Gastrocnemius medialis (tissue), 4 donors: ENCODE measurements around the gene PTPN4. TPM values are rescaled to one million over a fixed set of nuclear protein-coding genes. Genes with fewer than 3 reads are reported as not detected.

Experiments
- ATAC-seq, 2 donors: fragments of 150-250 bp; one replicate each; pipeline ENCODE4 v1.9.1; 2016
- DNase-seq, 2 donors: peaks; one replicate each; pipeline ENCODE4 v3.0.0-alpha.2; 2019
- H3K27ac ChIP-seq, 4 donors: fragments of 200-600 bp; sonication (generic); 1 replicate in 1 of 4; 2 replicates in 3 of 4; pipeline ENCODE4 v1.5.1; 2016 to 2018; ENCODE audit warnings: mild to moderate bottlenecking in 2 of 4, moderate library complexity in 1 of 4
- H3K27me3 ChIP-seq, 3 donors: fragments of 200-600 bp; sonication (generic) in 2 of 3; 1 replicate in 1 of 3; 2 replicates in 2 of 3; pipeline versions ENCODE4 v1.5.1 to v1.6.0; 2016 to 2019; ENCODE audit warnings: mild to moderate bottlenecking in 1 of 3, moderate library complexity in 1 of 3
- H3K36me3 ChIP-seq, 2 donors: fragments of 200-600 bp; sonication (generic) in 1 of 2; one replicate each; pipeline ENCODE4 v1.5.1; 2017 to 2018
- H3K4me1 ChIP-seq, 2 donors: fragments of 200-600 bp; sonication (generic) in 1 of 2; one replicate each; pipeline ENCODE4 v1.5.1; 2016 to 2017; ENCODE audit warnings: mild to moderate bottlenecking in 2 of 2
- H3K4me3 ChIP-seq, 4 donors: fragments of 200-600 bp; sonication (generic) in 3 of 4; 1 replicate in 1 of 4; 2 replicates in 3 of 4; pipeline ENCODE4 v1.5.1; 2016 to 2019; ENCODE audit warnings: mild to moderate bottlenecking in 2 of 4
- H3K9me3 ChIP-seq, 3 donors: fragments of 200-600 bp; sonication (generic) in 2 of 3; 1 replicate in 1 of 3; 2 replicates in 2 of 3; pipeline ENCODE4 v1.5.1; 2016 to 2019
- POLR2A ChIP-seq, 2 donors: fragments of 450-650 bp; IDR thresholded peaks; one replicate each; pipeline ENCODE4 v1.6.1; 2017; ENCODE audit warnings: antibody characterized with exemption in 2 of 2, mild to moderate bottlenecking in 2 of 2, moderate library complexity in 2 of 2
- in situ Hi-C, 4 donors: fragments of 200-750 bp; cut with MboI; loops; one replicate each; pipeline versions ENCODE4 v1.15.0 to v1.8.0; 2017; ENCODE audit warnings: low sequenced_read_pairs in 4 of 4
- intact Hi-C: fragments of 100-400 bp; cut with DNase I; formaldehyde crosslinking; loops from one replicate; pipeline ENCODE4 v1.15.1; 2023; ENCODE audit warnings: low total_unique reads
- total RNA-seq, 4 donors: library from RNA; depleted of rRNA; stranded (reverse); fragments of >200 nt; gene quantifications; one replicate each; pipeline versions ENCODE4 v1.1.0 to v1.2.3, GENCODE V29; 2016
- TF ChIP-seq, protein P1 (sequence below), 5 experiments: fragments of 450-650 bp in 3 of 5; fragments of 200-600 bp in 2 of 5; sonication (generic) in 2 of 5; IDR thresholded peaks in 4 of 5; conservative IDR thresholded peaks in 1 of 5; 1 replicate in 4 of 5; 2 replicates in 1 of 5; pipeline ENCODE4 v1.5.1; 2016 to 2019; ENCODE audit warnings: antibody characterized with exemption in 5 of 5, mild to moderate bottlenecking in 3 of 5, moderate library complexity in 3 of 5

Gene PTPN4
- total RNA-seq, 4 donors from 2014 or later, result 12.7 to 37.8 (median 33.5) TPM

DNA sequence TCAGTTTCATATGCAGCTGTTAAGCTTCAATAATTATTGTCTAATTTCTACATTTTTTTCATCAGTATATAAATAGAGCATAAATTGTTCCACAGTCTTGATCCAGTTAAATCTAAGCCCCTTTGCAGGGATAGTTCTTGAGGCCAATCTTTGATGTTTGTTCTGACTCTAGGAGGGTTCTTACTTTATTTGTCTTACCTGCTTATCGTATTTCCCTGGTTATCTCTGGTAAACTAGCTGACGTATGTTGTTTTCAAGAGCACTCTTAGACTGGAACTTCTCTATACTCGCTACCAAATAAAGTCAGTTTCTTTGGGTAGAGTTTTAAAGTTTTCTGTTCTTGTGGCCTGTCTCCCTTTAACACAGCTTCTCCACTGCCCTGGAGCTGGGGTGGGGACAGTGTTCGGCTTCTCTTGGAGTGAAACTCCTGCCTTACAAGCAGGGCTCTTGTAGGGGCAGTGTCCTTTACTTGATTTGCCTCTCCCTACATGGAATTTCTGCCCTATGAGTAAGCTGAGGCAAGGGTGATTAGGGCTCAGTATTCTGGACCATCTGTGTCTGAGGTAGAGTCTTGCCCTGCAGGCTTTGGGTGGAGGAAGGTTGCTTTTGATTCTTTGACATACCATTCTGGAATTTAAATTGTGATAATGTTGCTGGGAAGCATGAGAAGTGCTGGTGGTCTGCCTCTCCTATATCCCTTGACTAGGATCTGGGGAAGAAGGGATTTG lies 90.3 kb downstream of the PTPN4 start:
- Histone ChIP-seq H3K4me1 (peaks cover 0 to 6% of the 10 kb centered on the region in 2 donors), H3K27ac (no peak overlapping the region), H3K9me3 (peaks cover 0 to 10% (median 0%) of the 10 kb centered on the region in 3 donors), H3K4me3 (no peak overlapping the region), H3K27me3 (no peaks in the 10 kb centered on the region), H3K36me3 (no peaks in the 10 kb centered on the region)
- DNase-seq (no peak), ATAC-seq (no peak)
- in situ Hi-C loops (no loop called here), intact Hi-C loops (no loop called here)
- TF ChIP-seq, protein P1, sequence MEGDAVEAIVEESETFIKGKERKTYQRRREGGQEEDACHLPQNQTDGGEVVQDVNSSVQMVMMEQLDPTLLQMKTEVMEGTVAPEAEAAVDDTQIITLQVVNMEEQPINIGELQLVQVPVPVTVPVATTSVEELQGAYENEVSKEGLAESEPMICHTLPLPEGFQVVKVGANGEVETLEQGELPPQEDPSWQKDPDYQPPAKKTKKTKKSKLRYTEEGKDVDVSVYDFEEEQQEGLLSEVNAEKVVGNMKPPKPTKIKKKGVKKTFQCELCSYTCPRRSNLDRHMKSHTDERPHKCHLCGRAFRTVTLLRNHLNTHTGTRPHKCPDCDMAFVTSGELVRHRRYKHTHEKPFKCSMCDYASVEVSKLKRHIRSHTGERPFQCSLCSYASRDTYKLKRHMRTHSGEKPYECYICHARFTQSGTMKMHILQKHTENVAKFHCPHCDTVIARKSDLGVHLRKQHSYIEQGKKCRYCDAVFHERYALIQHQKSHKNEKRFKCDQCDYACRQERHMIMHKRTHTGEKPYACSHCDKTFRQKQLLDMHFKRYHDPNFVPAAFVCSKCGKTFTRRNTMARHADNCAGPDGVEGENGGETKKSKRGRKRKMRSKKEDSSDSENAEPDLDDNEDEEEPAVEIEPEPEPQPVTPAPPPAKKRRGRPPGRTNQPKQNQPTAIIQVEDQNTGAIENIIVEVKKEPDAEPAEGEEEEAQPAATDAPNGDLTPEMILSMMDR (IDR thresholded peaks at IDR 0.05 in 4 of 5, conservative IDR thresholded peaks at IDR 0.05 in 1 of 5), result no peak
- no peak for TF ChIP-seq POLR2A (IDR thresholded peaks at IDR 0.05)

DNA sequence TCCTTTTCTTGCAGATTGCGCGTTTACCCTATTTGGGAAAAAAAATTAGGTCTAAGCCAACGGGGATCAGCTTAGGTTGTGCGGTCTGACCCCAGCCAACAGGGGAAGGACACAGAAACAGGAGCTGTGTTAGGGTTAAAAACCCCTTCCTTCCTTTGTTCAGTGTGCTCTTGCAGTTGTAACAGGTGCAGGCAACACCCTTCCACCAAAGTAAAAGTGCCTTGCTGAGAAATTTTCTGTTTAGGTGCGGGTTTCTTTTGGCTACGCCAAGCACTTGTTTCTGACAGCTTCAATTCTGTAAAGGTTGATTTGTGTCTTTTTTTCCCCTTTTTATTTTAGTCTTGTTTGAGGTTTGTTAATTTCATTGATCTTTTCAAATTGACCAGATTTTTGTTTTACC lies 92.5 kb downstream of the PTPN4 start:
- TF ChIP-seq POLR2A (IDR thresholded peaks at IDR 0.05), result no peak
- TF ChIP-seq, protein P1 (IDR thresholded peaks at IDR 0.05 in 4 of 5, conservative IDR thresholded peaks at IDR 0.05 in 1 of 5), result no peak
- intact Hi-C loops, result no loop called here

GRCh38 chr2:119853777-119854399 lies 94.2 kb downstream of the PTPN4 start:
- H3K36me3 ChIP-seq, result no peaks in the 10 kb centered on the region
- no peaks in the 10 kb centered on the region for H3K27me3 ChIP-seq
- ATAC-seq (no peak), DNase-seq (no peak)
- in situ Hi-C loops (no loop called here), intact Hi-C loops (no loop called here)
- peaks cover 0 to 10% (median 0%) of the 10 kb centered on the region in 3 donors for H3K9me3 ChIP-seq
- H3K4me3 ChIP-seq, result no peak overlapping the region
- peaks cover 11 to 19% of the 10 kb centered on the region in 2 donors for H3K4me1 ChIP-seq
- no peak for TF ChIP-seq POLR2A (IDR thresholded peaks at IDR 0.05)
- TF ChIP-seq, protein P1 (IDR thresholded peaks at IDR 0.05 in 4 of 5, conservative IDR thresholded peaks at IDR 0.05 in 1 of 5), result no peak
- no peak overlapping the region for H3K27ac ChIP-seq

More for the DNA sequence above, 92.5 kb downstream of the PTPN4 start:
- no peak for DNase-seq
- Histone ChIP-seq H3K4me1 (peaks cover 5 to 6% of the 10 kb centered on the region in 2 donors), H3K27me3 (no peaks in the 10 kb centered on the region), H3K9me3 (peaks cover 0 to 10% (median 0%) of the 10 kb centered on the region in 3 donors), H3K4me3 (no peak overlapping the region), H3K27ac (no peak overlapping the region), H3K36me3 (no peaks in the 10 kb centered on the region)
- in situ Hi-C loops, result no loop called here
- ATAC-seq, result no peak

DNA sequence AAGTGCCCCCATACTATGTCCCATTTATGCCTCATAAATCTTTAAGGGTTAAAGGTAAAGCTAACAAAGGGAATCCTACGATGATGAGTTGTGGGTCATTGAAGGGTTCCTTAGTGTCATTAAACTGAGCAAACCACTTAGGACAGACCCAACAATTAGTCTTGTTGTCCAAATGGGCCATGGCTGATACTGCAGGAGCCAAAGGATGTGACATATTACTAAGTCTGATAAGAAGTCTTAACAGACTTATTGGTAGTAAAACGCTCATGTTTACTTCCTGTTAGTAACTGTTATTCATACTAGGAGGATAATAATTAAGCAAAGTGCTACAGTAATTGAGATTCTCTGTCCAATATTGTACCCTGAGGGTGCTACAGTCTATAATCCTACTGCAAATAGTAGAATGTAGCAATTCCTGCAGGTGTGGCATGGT lies 96.8 kb downstream of the PTPN4 start:
- TF ChIP-seq, protein P1 (IDR thresholded peaks at IDR 0.05 in 4 of 5, conservative IDR thresholded peaks at IDR 0.05 in 1 of 5), result no peak
- TF ChIP-seq POLR2A (IDR thresholded peaks at IDR 0.05), result no peak
- ATAC-seq (no peak), DNase-seq (no peak)
- intact Hi-C loops, result no loop called here
- in situ Hi-C loops, result no loop called here
- H3K4me3 ChIP-seq, result no peak overlapping the region
- no peaks in the 10 kb centered on the region for H3K36me3 ChIP-seq
- no peak overlapping the region for H3K27ac ChIP-seq
- peaks cover 11 to 26% of the 10 kb centered on the region in 2 donors for H3K4me1 ChIP-seq
- peaks cover 0 to 9% (median 0%) of the 10 kb centered on the region in 3 donors for H3K9me3 ChIP-seq
- H3K27me3 ChIP-seq, result no peaks in the 10 kb centered on the region
